Measurements from ENCODE around the gene C16orf46.
"Not testable (repeated sequence)": the region's sequence is repeated elsewhere in the genome, so short reads cannot be mapped to it uniquely, and the experiment has no call there.

Gene C16orf46

DNA sequence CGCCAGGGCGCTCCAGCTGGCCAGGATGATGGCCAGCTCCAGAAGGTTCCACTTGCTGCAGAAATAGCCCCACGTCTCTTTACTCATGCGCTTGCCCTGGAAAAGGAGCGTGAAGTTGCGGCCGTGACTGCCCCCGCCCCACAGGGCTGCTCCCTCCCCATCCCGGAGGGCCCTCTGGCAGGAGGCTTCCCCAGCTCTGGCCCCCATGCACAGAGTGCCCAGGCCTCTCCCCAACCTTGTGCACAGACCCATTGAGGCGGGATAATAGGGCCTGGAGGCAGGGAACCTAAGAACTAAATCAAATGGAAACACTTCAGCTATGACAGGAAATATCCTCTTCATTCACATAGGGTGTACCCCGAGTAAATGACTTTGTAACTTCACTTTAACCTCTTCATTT is 40.4 kb upstream of the C16orf46 start:
- no peak for TF ChIP-seq CTCF (IDR thresholded peaks at IDR 0.05; ENCODE audit: low read depth, low read length, poor library complexity, severe bottlenecking)
- TF ChIP-seq EZH2phosphoT487 (IDR thresholded peaks at IDR 0.05; ENCODE audit: borderline replicate concordance, low read length): no peak
- no peak overlapping the region for H3K27ac ChIP-seq (ENCODE audit: low read depth, low read length)
- no peaks in the 10 kb centered on the region for H3K4me1 ChIP-seq (ENCODE audit: control insufficient read depth, low read length)
- no peaks in the 10 kb centered on the region for H3K27me3 ChIP-seq (ENCODE audit: control insufficient read depth, low read length)
- H3K4me2 ChIP-seq (ENCODE audit: low read length): no peak overlapping the region
- H3K4me3 ChIP-seq (ENCODE audit: low read length): no peak overlapping the region
- no peaks in the 10 kb centered on the region for H3K79me2 ChIP-seq (ENCODE audit: control insufficient read depth, low read length)
- no peaks in the 10 kb centered on the region for H4K20me1 ChIP-seq (ENCODE audit: control insufficient read depth, insufficient read depth, low read depth, low read length)
- H3K36me3 ChIP-seq (ENCODE audit: control insufficient read depth, low read length): no peaks in the 10 kb centered on the region
- no peaks in the 10 kb centered on the region for H3F3A ChIP-seq (ENCODE audit: control insufficient read depth, insufficient read depth)
- H3K9me2 ChIP-seq (replicated peaks; ENCODE audit: control insufficient read depth, low read length): no peaks in the 10 kb centered on the region
- H3K9me3 ChIP-seq (ENCODE audit: control insufficient read depth, insufficient read depth, low read length): no peaks in the 10 kb centered on the region

DNA sequence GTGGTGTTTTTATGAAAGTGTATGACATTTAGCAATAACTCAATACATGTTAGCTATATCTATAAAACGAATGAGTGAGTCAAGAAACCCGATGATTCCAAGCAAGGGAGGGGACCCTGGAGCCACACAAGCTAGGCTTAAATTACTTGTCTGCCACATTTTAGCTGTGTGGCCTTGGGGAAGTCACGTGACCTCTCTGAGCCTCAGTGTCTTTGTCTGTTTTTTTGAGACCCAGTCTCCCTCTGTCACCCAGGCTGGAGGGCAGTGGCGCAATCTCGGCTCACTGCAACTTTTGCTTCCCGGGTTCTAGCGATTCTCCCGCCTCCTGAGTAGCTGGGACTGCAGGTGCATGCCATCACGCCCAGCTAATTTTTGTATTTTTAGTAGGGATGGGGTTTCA is 39.2 kb upstream of the C16orf46 start:
- no peaks in the 10 kb centered on the region for H3K9me2 ChIP-seq (replicated peaks; ENCODE audit: control insufficient read depth, low read length)
- no peaks in the 10 kb centered on the region for H3K79me2 ChIP-seq (ENCODE audit: control insufficient read depth, low read length)
- no peaks in the 10 kb centered on the region for H3F3A ChIP-seq (ENCODE audit: control insufficient read depth, insufficient read depth)
- no peak overlapping the region for H3K27ac ChIP-seq (ENCODE audit: low read depth, low read length)
- no peak overlapping the region for H3K4me2 ChIP-seq (ENCODE audit: low read length)
- H3K27me3 ChIP-seq (ENCODE audit: control insufficient read depth, low read length): no peaks in the 10 kb centered on the region
- TF ChIP-seq CTCF (IDR thresholded peaks at IDR 0.05; ENCODE audit: low read depth, low read length, poor library complexity, severe bottlenecking): no peak
- TF ChIP-seq EZH2phosphoT487 (IDR thresholded peaks at IDR 0.05; ENCODE audit: borderline replicate concordance, low read length): no peak
- H3K36me3 ChIP-seq (ENCODE audit: control insufficient read depth, low read length): no peaks in the 10 kb centered on the region
- H4K20me1 ChIP-seq (ENCODE audit: control insufficient read depth, insufficient read depth, low read depth, low read length): no peaks in the 10 kb centered on the region
- H3K4me1 ChIP-seq (ENCODE audit: control insufficient read depth, low read length): no peaks in the 10 kb centered on the region
- no peak overlapping the region for H3K4me3 ChIP-seq (ENCODE audit: low read length)
- no peaks in the 10 kb centered on the region for H3K9me3 ChIP-seq (ENCODE audit: control insufficient read depth, insufficient read depth, low read length)

DNA sequence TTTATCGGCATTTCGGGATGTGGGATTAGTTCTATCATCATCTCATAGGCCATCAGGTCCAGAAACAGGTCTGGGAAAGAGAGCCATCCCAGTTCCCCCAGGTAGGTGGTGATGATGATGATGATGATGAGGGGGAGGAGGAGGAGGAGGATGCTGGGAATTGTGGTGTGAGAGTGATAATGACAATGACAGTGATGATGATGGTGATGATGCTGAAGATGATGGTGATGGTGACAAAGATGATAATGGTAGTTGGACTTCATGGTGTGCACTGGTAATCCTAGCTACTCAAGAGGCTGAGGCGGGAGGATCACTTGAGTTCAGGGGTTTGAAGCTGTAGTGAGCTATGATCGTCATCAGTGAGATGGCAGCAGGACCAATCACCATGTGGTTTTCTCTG is 35.4 kb upstream of the C16orf46 start:
- Histone ChIP-seq H3K27me3 (ENCODE audit: control insufficient read depth, low read length) (no peaks in the 10 kb centered on the region), H3K27ac (ENCODE audit: low read depth, low read length) (no peak overlapping the region), H3K4me3 (ENCODE audit: low read length) (no peak overlapping the region), H3K9me3 (ENCODE audit: control insufficient read depth, insufficient read depth, low read length) (no peaks in the 10 kb centered on the region), H3K9me2 (replicated peaks; ENCODE audit: control insufficient read depth, low read length) (no peaks in the 10 kb centered on the region), H3K79me2 (ENCODE audit: control insufficient read depth, low read length) (no peaks in the 10 kb centered on the region), H3K4me1 (ENCODE audit: control insufficient read depth, low read length) (no peaks in the 10 kb centered on the region), H3F3A (ENCODE audit: control insufficient read depth, insufficient read depth) (no peaks in the 10 kb centered on the region), H4K20me1 (ENCODE audit: control insufficient read depth, insufficient read depth, low read depth, low read length) (no peaks in the 10 kb centered on the region), H3K4me2 (ENCODE audit: low read length) (no peak overlapping the region), H3K36me3 (ENCODE audit: control insufficient read depth, low read length) (no peaks in the 10 kb centered on the region)
- TF ChIP-seq CTCF (IDR thresholded peaks at IDR 0.05; ENCODE audit: low read depth, low read length, poor library complexity, severe bottlenecking) (no peak), EZH2phosphoT487 (IDR thresholded peaks at IDR 0.05; ENCODE audit: borderline replicate concordance, low read length) (no peak)

GRCh38 chr16:81109274-81109673 is 32.2 kb upstream of the C16orf46 start:
- H3K4me1 ChIP-seq (ENCODE audit: control insufficient read depth, low read length); H3K9me3 ChIP-seq (ENCODE audit: control insufficient read depth, insufficient read depth, low read length); H3K27me3 ChIP-seq (ENCODE audit: control insufficient read depth, low read length): not testable (repeated sequence)

More at GRCh38 chr16:81109274-81109673, 32.2 kb upstream of the C16orf46 start:
- H4K20me1 ChIP-seq (ENCODE audit: control insufficient read depth, insufficient read depth, low read depth, low read length); H3F3A ChIP-seq (ENCODE audit: control insufficient read depth, insufficient read depth); H3K9me2 ChIP-seq (replicated peaks; ENCODE audit: control insufficient read depth, low read length); H3K36me3 ChIP-seq (ENCODE audit: control insufficient read depth, low read length); H3K4me2 ChIP-seq (ENCODE audit: low read length); H3K79me2 ChIP-seq (ENCODE audit: control insufficient read depth, low read length); H3K27ac ChIP-seq (ENCODE audit: low read depth, low read length); H3K4me3 ChIP-seq (ENCODE audit: low read length): not testable (repeated sequence)

Measured in DOHH2 (cell line).